Measurements from ENCODE around the gene SSTR3.

The SSTR3 gene

GRCh38 chr22:37167176-37167980 lies 44.9 kb downstream of the SSTR3 start:
- DNase-seq (ENCODE audit: low spot score): no peak

- peak; percentile 77 for DNase-seq (ENCODE audit: low spot score)
Measured at GRCh38 chr22:37166675-37167066, 45.6 kb downstream of the SSTR3 start.

- DNase-seq (ENCODE audit: low spot score): no peak
Measured at GRCh38 chr22:37165940-37166674, 46.2 kb downstream of the SSTR3 start.

DNA sequence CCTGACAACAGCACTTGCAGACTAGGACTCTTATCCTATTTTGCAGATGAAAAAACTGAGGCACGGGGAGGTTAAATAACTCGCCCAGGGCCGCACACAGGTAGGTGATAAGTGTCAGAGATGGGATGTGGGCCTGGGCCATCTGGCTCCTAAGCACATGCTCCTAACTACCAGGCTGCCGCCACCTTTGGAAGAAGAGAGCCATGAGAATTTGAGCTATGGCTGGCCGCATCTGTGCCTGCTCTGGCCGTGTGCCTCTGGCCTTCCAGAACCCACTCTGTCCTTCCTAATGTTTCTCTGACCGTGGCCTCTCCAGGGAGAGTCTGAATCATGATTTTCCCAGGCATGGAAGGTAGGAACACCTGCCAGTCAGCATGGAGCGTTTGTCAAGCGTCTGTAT lies 47.2 kb downstream of the SSTR3 start:
- DNase-seq (ENCODE audit: low spot score): no peak

DNA sequence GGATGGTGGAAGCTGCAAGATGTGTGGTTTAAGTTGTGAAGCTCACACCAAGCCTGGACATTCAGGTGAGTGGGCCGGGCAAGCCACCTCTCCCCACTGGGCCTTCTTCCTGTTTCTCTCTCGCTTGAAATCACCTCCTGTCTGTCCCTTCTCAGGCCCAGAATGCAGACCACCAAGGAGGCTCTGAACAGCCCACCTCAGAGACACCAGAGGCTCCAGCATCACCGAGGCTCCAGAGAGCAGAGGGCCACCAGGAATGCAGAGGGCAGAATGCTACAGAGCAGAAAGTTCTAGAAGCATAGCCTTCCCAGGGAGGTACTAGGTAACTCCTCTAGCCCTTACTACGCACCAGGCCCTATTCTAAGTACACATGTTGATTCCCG lies 47.8 kb downstream of the SSTR3 start:
- no peak for DNase-seq (ENCODE audit: low spot score)

DNA sequence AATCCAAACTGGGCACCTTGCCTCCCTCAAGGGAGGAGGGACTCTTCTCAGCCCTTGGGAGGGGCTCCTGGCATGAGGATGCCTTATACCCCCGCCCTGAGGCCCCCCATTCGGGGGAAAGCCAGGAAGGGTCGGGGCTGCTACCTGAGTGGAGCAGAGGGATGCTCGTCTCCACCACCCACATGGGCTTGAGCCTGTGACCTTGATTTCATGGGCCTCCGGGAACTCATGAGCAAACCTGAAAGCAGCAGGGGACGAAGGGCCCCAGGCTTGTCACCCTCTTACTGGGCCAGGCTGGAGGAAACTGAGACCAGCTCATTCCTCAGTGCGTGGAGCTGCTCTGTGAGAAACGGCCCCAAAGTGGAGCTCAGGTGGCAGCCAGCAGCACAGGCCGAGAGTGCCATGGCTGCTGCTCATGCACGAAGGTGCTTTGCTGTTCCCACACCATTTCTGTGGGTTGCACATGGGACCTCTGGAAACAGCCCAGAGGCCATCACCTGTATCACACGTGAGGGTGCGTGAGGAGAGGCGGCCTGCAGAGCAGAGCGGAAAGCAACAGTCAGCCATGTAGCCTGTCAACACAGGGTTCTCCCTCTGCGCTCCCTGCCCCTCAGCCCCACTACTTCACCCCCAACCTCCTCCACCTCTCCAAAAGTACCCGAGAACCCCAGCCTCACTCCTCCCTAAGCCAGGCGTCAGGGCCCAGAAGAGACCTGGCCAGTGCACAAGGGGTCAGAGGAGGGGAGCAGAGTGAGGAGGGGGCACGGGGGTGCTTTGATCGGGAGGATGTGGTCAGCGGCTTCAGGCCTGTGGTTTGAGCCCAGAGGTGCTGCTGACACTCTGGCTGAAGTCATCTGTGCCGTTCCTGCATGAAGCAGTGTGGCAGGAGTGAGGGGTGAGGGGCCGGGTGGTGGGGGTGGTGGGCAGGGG lies 48.4 kb downstream of the SSTR3 start:
- no peak for DNase-seq (ENCODE audit: low spot score)

DNA sequence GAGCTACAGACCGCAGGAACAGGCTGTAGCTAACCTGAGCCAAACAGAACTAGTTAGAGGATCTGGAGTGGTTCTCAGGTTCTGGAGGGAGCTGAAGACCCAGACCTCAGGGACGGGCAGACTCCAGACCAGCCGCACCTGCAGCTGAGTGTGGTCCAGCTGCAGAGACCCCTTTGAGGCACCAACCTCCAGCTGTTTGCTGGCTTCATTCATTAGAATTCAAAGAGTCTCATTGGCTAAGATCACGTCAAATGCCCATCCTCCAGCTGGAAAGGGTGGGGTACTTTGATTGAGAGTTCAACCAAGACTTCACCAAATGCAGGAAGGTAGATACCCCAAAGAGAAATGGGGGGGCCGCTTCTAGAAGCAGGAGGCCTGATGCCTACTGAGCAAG lies 49.2 kb downstream of the SSTR3 start:
- no peak for DNase-seq (ENCODE audit: low spot score)

DNA sequence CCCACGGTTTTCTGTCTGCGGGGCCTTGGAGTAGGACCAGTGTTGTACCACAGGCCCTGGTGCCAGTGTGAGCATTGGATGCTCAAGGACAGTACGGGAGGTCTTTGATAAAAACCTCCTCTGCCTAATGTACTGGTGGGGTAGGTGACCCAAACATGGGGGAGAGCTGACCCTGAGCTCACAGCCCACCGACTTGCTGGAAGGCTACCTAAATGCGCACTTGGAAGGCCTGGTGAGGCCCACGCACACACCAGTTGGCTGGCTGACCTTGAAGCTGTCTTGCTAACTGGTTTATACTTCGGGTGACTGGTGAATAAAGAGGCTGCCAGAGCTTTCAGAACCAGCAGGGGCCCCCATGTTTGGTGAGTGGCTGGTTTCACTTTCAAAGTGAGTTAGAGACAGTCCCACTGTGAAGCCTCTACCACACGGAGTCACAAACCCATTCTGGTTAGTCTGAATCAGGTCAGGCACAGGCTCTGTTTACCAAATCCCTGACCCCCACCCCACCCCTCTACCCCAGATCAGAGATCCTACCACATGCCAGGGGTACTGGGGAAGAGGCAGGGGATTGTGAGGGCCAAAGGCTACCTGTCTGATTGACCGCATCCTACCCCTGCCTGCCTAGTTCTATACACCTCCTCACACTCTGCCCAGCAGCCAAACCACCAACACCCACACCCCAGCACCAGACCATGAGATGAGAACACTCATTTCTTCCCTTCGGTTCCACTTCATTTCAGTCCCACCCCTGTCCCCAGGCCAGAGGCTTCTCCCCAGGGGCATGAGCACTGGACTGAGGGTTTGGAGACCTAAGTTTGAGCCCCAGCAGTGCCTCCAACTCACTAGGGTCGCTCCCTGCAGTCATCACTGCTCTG lies 49.8 kb downstream of the SSTR3 start:
- peak; percentile 26 for DNase-seq (ENCODE audit: low spot score)

DNA sequence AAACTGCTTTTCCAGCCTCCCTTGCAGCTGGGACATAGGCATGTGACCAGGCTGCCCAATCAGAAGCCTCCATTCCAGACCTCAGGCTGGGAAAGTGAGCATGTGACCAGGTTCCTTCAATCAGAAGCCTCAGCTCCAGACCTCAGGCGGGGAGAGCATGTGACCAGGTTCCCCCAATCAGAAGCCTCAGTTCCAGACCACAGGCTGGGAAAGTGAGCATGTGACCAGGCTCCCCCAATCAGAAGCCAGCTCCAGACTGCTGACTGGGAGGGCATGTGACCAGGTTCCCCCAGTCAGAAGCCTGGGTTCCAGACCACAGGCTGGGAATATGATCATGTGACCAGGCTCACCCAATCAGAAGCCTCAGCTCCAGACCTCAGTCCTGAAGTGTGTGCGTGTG lies 50.8 kb downstream of the SSTR3 start:
- peak; percentile 98 for DNase-seq (ENCODE audit: low spot score)

DNA sequence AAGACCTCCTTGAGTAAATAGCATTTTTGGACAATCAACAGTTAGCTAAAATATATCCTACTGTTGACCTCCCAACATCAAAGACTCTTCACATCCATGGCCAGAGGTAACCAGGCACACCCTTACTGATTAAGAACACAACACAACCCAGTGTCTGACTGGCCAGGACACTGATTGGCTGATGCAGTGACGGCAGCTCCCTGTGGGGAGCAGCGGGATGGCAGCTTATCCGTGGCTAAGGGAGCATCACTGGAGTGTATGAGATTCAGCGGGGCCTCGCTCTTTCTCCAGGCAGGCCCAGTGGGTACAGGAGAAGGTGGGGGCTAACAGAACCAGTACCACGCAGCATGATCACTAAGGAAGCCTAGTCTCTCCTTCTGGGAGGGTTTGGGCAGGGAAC lies 52.2 kb downstream of the SSTR3 start:
- no peak for DNase-seq (ENCODE audit: low spot score)

GRCh38 chr22:37158963-37159290 lies 53.4 kb downstream of the SSTR3 start:
- no peak for DNase-seq (ENCODE audit: low spot score)

- DNase-seq (ENCODE audit: low spot score): no peak
Measured at GRCh38 chr22:37157516-37158285, 54.6 kb downstream of the SSTR3 start.

GRCh38 chr22:37156686-37157435 lies 55.4 kb downstream of the SSTR3 start:
- no peak for DNase-seq (ENCODE audit: low spot score)

GRCh38 chr22:37155971-37156370 lies 56.3 kb downstream of the SSTR3 start:
- no peak for DNase-seq (ENCODE audit: low spot score)

- DNase-seq (ENCODE audit: low spot score): no peak
Measured at GRCh38 chr22:37154925-37155712, 57.2 kb downstream of the SSTR3 start.
